DMS53 (cell line): ENCODE results near the gene PTGFRN.
"Not testable (repeated sequence)": the region's sequence is repeated elsewhere in the genome, so short reads cannot be mapped to it uniquely, and the experiment has no call there.

Experiments
- DNase-seq: peaks from one replicate; lab custom pipeline; 2025; lab: John Stamatoyannopoulos, UW

The PTGFRN gene

GRCh38 chr1:116972674-116973030, 62.9 kb downstream of the PTGFRN start:
- DNase-seq = no peak

- not testable (repeated sequence) for DNase-seq
Measured at GRCh38 chr1:116980309-116980708, 70.6 kb downstream of the PTGFRN start.

GRCh38 chr1:116981521-116982037, 71.9 kb downstream of the PTGFRN start:
- DNase-seq = no peak

GRCh38 chr1:116982319-116983004, 72.7 kb downstream of the PTGFRN start:
- DNase-seq = no peak

- DNase-seq = no peak
Measured at GRCh38 chr1:116983112-116983511, 73.4 kb downstream of the PTGFRN start.

- no peak for DNase-seq
Measured at GRCh38 chr1:116983678-116984077, 74.0 kb downstream of the PTGFRN start.

GRCh38 chr1:116984406-116985160, 74.9 kb downstream of the PTGFRN start:
- no peak for DNase-seq

GRCh38 chr1:116986421-116987255, 76.9 kb downstream of the PTGFRN start:
- no peak for DNase-seq

- no peak for DNase-seq
Measured at GRCh38 chr1:116987256-116987555, 77.5 kb downstream of the PTGFRN start.

GRCh38 chr1:116988248-116988647, 78.5 kb downstream of the PTGFRN start:
- no peak for DNase-seq

- DNase-seq = no peak
Measured at GRCh38 chr1:116988908-116989307, 79.2 kb downstream of the PTGFRN start.

GRCh38 chr1:116989835-116990234, 80.1 kb downstream of the PTGFRN start:
- no peak for DNase-seq

- no peak for DNase-seq
Measured at GRCh38 chr1:116990612-116991151, 81.0 kb downstream of the PTGFRN start.

- DNase-seq = no peak
Measured at GRCh38 chr1:116991171-116991845, 81.6 kb downstream of the PTGFRN start.

- DNase-seq = no peak
Measured at GRCh38 chr1:116991918-116992317, 82.2 kb downstream of the PTGFRN start.

- DNase-seq = no peak
Measured at GRCh38 chr1:116993286-116993685, 83.6 kb downstream of the PTGFRN start.

GRCh38 chr1:116994411-116994810, 84.7 kb downstream of the PTGFRN start:
- no peak for DNase-seq

GRCh38 chr1:116997066-116997465, 87.3 kb downstream of the PTGFRN start:
- DNase-seq = no peak

GRCh38 chr1:116997636-116998035, 87.9 kb downstream of the PTGFRN start:
- DNase-seq = no peak

- DNase-seq = peak; percentile 1
Measured at GRCh38 chr1:116999596-116999995, 89.9 kb downstream of the PTGFRN start.

- peak; percentile 1 for DNase-seq
Measured at GRCh38 chr1:117000142-117000541, 90.4 kb downstream of the PTGFRN start.
